Natural killer cell (primary cell): ENCODE data around the gene CCDC78. TPM values are rescaled to one million over a fixed set of nuclear protein-coding genes. Genes with fewer than 3 reads are reported as not detected.

Experiments used
- ATAC-seq, 3 donors: fragments of 150-1000 bp in 2 of 3; fragments of 200-7000 bp in 1 of 3; cut with Tn5 transposase; 1 replicate in 1 of 3; 2 replicates in 2 of 3; pipeline ENCODE4 v1.10.0; 2021; ENCODE audit warnings: mild to moderate bottlenecking in 2 of 3, moderate library complexity in 2 of 3
- DNase-seq, 2 donors: peaks; one replicate each; pipeline versions ENCODE4 v3.0.0 to v3.0.0-alpha.2; 2013 to 2021; ENCODE audit warnings: mixed read lengths in 1 of 2
- H3K27ac ChIP-seq: one replicate; pipeline ENCODE4 v1.5.1; 2013; ENCODE audit warnings: mild to moderate bottlenecking, low read length
- H3K27me3 ChIP-seq: one replicate; pipeline ENCODE4 v1.6.1; 2013; ENCODE audit warnings: low read length; ENCODE audit not compliant: control insufficient read depth, insufficient read depth
- H3K36me3 ChIP-seq: one replicate; pipeline ENCODE4 v1.6.1; 2013; ENCODE audit warnings: low read length; ENCODE audit not compliant: control insufficient read depth, insufficient read depth
- H3K4me1 ChIP-seq: one replicate; pipeline ENCODE4 v1.6.1; 2013; ENCODE audit warnings: low read length; ENCODE audit not compliant: control insufficient read depth, insufficient read depth
- H3K4me3 ChIP-seq: one replicate; pipeline ENCODE4 v1.5.1; 2013; ENCODE audit warnings: low read length
- H3K9me3 ChIP-seq: one replicate; pipeline ENCODE4 v1.6.1; 2013; ENCODE audit warnings: low read length; ENCODE audit not compliant: control insufficient read depth, insufficient read depth
- H3K27ac Mint-ChIP-seq, 2 donors: one replicate each; pipeline ENCODE4 v1.8.0; 2022; ENCODE audit warnings: mild to moderate bottlenecking in 2 of 2, mixed read lengths in 2 of 2, moderate library complexity in 1 of 2
- H3K27me3 Mint-ChIP-seq, 2 donors: one replicate each; pipeline ENCODE4 v1.8.0; 2022; ENCODE audit warnings: low read depth in 2 of 2, mixed read lengths in 2 of 2
- H3K36me3 Mint-ChIP-seq: one replicate; pipeline ENCODE4 v1.8.0; 2022; ENCODE audit warnings: mixed read lengths
- H3K4me1 Mint-ChIP-seq, 2 donors: one replicate each; pipeline ENCODE4 v1.8.0; 2022; ENCODE audit warnings: mixed read lengths in 2 of 2
- H3K4me3 Mint-ChIP-seq: one replicate; pipeline ENCODE4 v1.8.0; 2022; ENCODE audit warnings: mild to moderate bottlenecking, moderate library complexity, mixed read lengths
- H3K9me3 Mint-ChIP-seq, 2 donors: one replicate each; pipeline ENCODE4 v1.8.0; 2022; ENCODE audit warnings: mixed read lengths in 2 of 2
- WGBS: methylation state at CpG from one replicate; pipeline ENCODE4 v1.1.7; 2013; ENCODE audit warnings: missing lambda C conversion rate; ENCODE audit not compliant: insufficient coverage; 5-methylcytosine and 5-hydroxymethylcytosine counted together
- intact Hi-C: fragments of 100-400 bp; cut with micrococcal nuclease; formaldehyde crosslinking; loops from one replicate; pipeline ENCODE4 v1.14.2; 2022
- total RNA-seq, 4 donors: library from RNA; stranded (reverse); fragments of 120-200 nt in 1 of 4; gene quantifications; one replicate each; pipeline versions ENCODE4 v1.2.3 to v1.2.4, GENCODE V29; 2013 to 2022
- TF ChIP-seq, protein P1 (sequence below): fragments of 200-600 bp; IDR thresholded peaks from one replicate; pipeline ENCODE4 v1.8.0; 2022; ENCODE audit warnings: antibody characterized with exemption

Gene CCDC78
- total RNA-seq, 3 donors from 2014 or later (not counting 1 experiment from before 2014, with no cell fraction given), result 6.2 to 10.0 (median 7.7) TPM

DNA sequence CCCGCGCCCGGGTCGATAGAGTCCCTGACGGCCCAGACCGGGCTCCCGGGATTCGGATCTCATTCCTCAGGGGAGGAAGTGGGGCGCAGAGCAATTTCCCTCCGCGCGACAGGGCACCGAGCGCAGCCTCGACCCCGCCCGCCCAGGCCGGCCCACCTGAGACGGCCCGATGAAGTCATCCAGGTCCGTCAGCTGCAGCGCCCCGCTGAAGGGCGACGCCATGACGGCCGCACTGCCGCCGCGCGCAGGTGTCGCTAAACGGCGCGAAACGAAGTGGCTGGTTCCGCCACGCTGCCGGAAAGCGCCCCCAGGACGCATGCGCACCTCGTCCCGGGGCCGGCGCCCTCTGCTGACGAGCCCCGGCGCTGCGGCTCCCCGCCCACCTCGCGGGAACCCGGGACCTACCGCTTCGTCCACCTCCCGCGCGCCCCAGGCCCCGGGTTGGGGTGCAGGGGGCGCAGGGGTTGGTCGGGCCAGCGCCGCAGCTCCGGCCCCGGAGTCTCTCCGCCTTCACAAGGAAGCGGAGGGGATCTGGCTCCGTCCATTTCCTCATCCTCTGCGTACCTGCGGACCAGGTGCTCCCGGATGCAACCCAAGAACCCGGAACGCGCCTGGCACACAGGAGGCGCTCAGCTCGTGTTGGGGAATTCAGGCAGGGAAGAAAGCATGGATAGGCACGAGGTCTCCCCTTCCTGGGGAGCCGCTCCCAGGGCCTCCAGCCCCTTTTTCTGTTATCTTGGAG is 14.7 kb upstream of the CCDC78 start, which contains the start of gene CIAO3:
Gene CIAO3 (minus strand): TSS at position 234 of the 742 bp plus-strand sequence. CDS start 12 bp downstream, at position 222.
- TF ChIP-seq, protein P1, sequence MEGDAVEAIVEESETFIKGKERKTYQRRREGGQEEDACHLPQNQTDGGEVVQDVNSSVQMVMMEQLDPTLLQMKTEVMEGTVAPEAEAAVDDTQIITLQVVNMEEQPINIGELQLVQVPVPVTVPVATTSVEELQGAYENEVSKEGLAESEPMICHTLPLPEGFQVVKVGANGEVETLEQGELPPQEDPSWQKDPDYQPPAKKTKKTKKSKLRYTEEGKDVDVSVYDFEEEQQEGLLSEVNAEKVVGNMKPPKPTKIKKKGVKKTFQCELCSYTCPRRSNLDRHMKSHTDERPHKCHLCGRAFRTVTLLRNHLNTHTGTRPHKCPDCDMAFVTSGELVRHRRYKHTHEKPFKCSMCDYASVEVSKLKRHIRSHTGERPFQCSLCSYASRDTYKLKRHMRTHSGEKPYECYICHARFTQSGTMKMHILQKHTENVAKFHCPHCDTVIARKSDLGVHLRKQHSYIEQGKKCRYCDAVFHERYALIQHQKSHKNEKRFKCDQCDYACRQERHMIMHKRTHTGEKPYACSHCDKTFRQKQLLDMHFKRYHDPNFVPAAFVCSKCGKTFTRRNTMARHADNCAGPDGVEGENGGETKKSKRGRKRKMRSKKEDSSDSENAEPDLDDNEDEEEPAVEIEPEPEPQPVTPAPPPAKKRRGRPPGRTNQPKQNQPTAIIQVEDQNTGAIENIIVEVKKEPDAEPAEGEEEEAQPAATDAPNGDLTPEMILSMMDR, result peak; percentile 94
- Mint-ChIP-seq H3K27ac (peak within 1 kb of the TSS; percentile 6 to 71), H3K36me3 (no peaks in the 10 kb centered on the region), H3K27me3 (no peaks in the 10 kb centered on the region), H3K9me3 (no peaks in the 10 kb centered on the region), H3K4me1 (no peaks in the 10 kb centered on the region), H3K4me3 (peak within 1 kb of the TSS; percentile 84)
- DNase-seq (peak; percentile 93 to 95), ATAC-seq (peak; percentile 92 to 95 (median 92))
- H3K27ac ChIP-seq, result peak within 1 kb of the TSS; percentile 74
- intact Hi-C loops, result loop anchor here (2.0 kb wide), 1 partner anchor 26 kb away; the partner anchor contains the start of gene METRN
- H3K27me3 ChIP-seq, result no peaks in the 10 kb centered on the region
- H3K4me3 ChIP-seq, result peak within 1 kb of the TSS; percentile 82
- no peaks in the 10 kb centered on the region for H3K9me3 ChIP-seq
- peaks cover 11% of the 10 kb centered on the region for H3K36me3 ChIP-seq
- peaks cover 16% of the 10 kb centered on the region for H3K4me1 ChIP-seq
- under 1% methylated on average over 79 of the region's 79 CpGs for WGBS

- H3K27ac Mint-ChIP-seq, result peak overlapping the region in 1 of 2 donors; percentile 71
- Histone ChIP-seq H3K27me3 (no peaks in the 10 kb centered on the region), H3K27ac (peak overlapping the region; percentile 74), H3K4me3 (peak overlapping the region; percentile 82), H3K9me3 (no peaks in the 10 kb centered on the region), H3K4me1 (peaks cover 16% of the 10 kb centered on the region), H3K36me3 (peaks cover 11% of the 10 kb centered on the region)
- DNase-seq (no peak), ATAC-seq (peak; percentile 11 to 15 (median 13))
- no peaks in the 10 kb centered on the region for H3K27me3 Mint-ChIP-seq
- no peaks in the 10 kb centered on the region for H3K4me1 Mint-ChIP-seq
- WGBS, result under 1% methylated on average over 22 of the region's 22 CpGs
- no peaks in the 10 kb centered on the region for H3K36me3 Mint-ChIP-seq
- H3K4me3 Mint-ChIP-seq, result peak overlapping the region; percentile 84
- TF ChIP-seq, protein P1, result no peak
- H3K9me3 Mint-ChIP-seq, result no peaks in the 10 kb centered on the region
- intact Hi-C loops, result loop anchor here (2.0 kb wide), 1 partner anchor 26 kb away; the partner anchor contains the start of gene METRN
Measured at GRCh38 chr16:740459-740763, 14.2 kb upstream of the CCDC78 start.

GRCh38 chr16:739560-740458 is 13.6 kb upstream of the CCDC78 start:
- no peaks in the 10 kb centered on the region for H3K27me3 ChIP-seq
- 58% methylated on average over 38 of the region's 38 CpGs for WGBS
- ATAC-seq (no peak), DNase-seq (no peak)
- H3K9me3 ChIP-seq, result no peaks in the 10 kb centered on the region
- H3K4me3 ChIP-seq, result peak overlapping the region; percentile 82
- H3K4me1 ChIP-seq, result peaks cover 16% of the 10 kb centered on the region
- H3K9me3 Mint-ChIP-seq, result no peaks in the 10 kb centered on the region
- TF ChIP-seq, protein P1, result no peak
- no peaks in the 10 kb centered on the region for H3K27me3 Mint-ChIP-seq
- peaks cover 14% of the 10 kb centered on the region for H3K36me3 ChIP-seq
- intact Hi-C loops, result loop anchor here (2.0 kb wide), 1 partner anchor 25 kb away; the partner anchor contains the start of gene METRN
- no peaks in the 10 kb centered on the region for H3K36me3 Mint-ChIP-seq
- peak overlapping the region; percentile 84 for H3K4me3 Mint-ChIP-seq
- peak overlapping the region; percentile 74 for H3K27ac ChIP-seq
- H3K27ac Mint-ChIP-seq, result peak overlapping the region in 1 of 2 donors; percentile 46
- H3K4me1 Mint-ChIP-seq, result no peaks in the 10 kb centered on the region
